ENCODE data around the gene HOXA4. TPM values are rescaled to one million over a fixed set of nuclear protein-coding genes. Genes with fewer than 3 reads are reported as not detected.

Gene HOXA4
- total and polyA plus RNA-seq, 12 donors: 0.20 to 1.2 (median 0.59) TPM; not detected in 4

GRCh38 chr7:27111042-27111750, 19.4 kb downstream of the HOXA4 start:
- no peak for ATAC-seq
- intact Hi-C loops (cut with DNase I): no loop called here
- H3K36me3 ChIP-seq: no peaks in the 10 kb centered on the region
- WGBS, 2 donors: 11 to 24% methylated on average over 6 of the region's 6 CpGs
- H3K4me1 ChIP-seq: peaks cover 0 to 40% (median 9%) of the 10 kb centered on the region in 9 donors
- DNase-seq: no peak
- H3K27me3 ChIP-seq: peaks cover 22 to 99% (median 98%) of the 10 kb centered on the region in 7 donors
- peak overlapping the region in 3 of 10 donors; percentile 18 to 53 (median 44) for H3K27ac ChIP-seq
- no peak for TF ChIP-seq CTCF (IDR thresholded peaks at IDR 0.05)
- H3K9me3 ChIP-seq: no peaks in the 10 kb centered on the region
- no peak overlapping the region for H3K4me3 ChIP-seq

DNA sequence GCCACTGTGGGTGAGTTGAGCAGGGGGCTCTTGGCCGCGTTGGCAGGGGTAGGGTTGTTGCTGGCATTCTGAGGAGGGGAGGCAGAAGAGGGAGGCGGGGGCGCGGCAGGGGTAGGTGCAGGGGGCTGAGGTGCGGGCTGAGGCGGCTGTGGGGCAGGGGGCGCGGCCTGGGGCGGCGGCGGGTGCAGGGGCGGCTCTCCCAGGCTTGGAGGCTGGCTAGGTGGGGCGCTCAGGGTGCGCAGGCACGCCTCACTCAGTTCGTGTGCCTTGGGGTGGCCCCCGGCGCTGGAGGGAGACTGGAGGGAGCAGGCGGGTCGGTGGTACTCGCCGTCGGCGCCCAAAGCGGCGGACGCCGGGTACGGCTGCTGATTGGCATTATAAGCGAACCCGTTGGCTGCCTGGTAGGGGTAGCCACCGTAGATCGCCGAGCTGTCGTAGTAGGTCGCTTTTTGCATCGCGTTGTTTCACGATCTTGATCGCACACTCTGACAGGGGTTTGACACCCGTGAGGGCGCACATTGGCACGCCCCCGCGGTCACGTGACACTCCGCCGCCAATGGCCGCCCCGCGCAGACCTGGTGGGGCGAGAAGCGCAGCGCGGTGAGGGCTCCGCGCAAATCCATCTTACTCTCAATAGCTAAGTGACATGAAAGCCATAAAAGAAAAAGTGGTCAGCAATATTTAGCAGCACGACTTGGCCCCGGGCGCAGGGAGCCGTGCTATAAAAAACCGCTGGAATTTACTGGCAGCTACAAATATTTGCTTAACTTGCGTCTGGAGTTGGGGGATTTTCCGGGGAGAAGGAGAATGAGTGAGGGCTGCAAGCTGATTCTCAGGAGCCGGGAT, 20.1 kb downstream of the HOXA4 start:
- DNase-seq (no peak), ATAC-seq (no peak)
- Histone ChIP-seq H3K4me3 (no peak overlapping the region), H3K27ac (peak overlapping the region in 2 of 10 donors; percentile 31 to 44), H3K36me3 (no peaks in the 10 kb centered on the region), H3K4me1 (peaks cover 0 to 43% (median 7%) of the 10 kb centered on the region in 9 donors), H3K9me3 (no peaks in the 10 kb centered on the region), H3K27me3 (peaks cover 24 to 99% (median 98%) of the 10 kb centered on the region in 7 donors)
- 13 to 20% methylated on average over 53 to 66 of the region's 66 CpGs for WGBS, 2 donors
- intact Hi-C loops (cut with DNase I): no loop called here
- no peak for TF ChIP-seq CTCF (IDR thresholded peaks at IDR 0.05)

- no peaks in the 10 kb centered on the region for H3K9me3 ChIP-seq
- DNase-seq: no peak
- no peaks in the 10 kb centered on the region for H3K36me3 ChIP-seq
- intact Hi-C loops (cut with DNase I): no loop called here
- H3K27me3 ChIP-seq: peaks cover 26 to 99% (median 99%) of the 10 kb centered on the region in 7 donors
- H3K27ac ChIP-seq: peak overlapping the region in 1 of 10 donors; percentile 84
- ATAC-seq: no peak
- 70 to 72% methylated on average over 4 of the region's 4 CpGs for WGBS, 2 donors
- peaks cover 0 to 39% (median 5%) of the 10 kb centered on the region in 9 donors for H3K4me1 ChIP-seq
- H3K4me3 ChIP-seq: no peak overlapping the region
- no peak for TF ChIP-seq CTCF (IDR thresholded peaks at IDR 0.05)
Observed at GRCh38 chr7:27109466-27110185, 20.9 kb downstream of the HOXA4 start.

All from heart right ventricle (tissue), 16 donors.